DOHH2 (cell line): Measurements from ENCODE around the gene MAGI1.

Experiments used
- H3F3A ChIP-seq: fragments of 200-600 bp; sonication (generic), shearing (Covaris generic); 2 replicates; pipeline ENCODE4 v1.6.0; 2016; ENCODE audit warnings: antibody characterized with exemption, mild to moderate bottlenecking; ENCODE audit not compliant: control insufficient read depth, insufficient read depth
- H3K27ac ChIP-seq: fragments of 200-600 bp; sonication (generic); 2 replicates; pipeline ENCODE4 v1.5.1; 2014; ENCODE audit warnings: low read depth, mild to moderate bottlenecking, low read length, moderate library complexity
- H3K27me3 ChIP-seq: fragments of 200-600 bp; sonication (generic); 2 replicates; pipeline ENCODE4 v1.6.1; 2014; ENCODE audit warnings: mild to moderate bottlenecking, low read length, mixed read lengths; ENCODE audit not compliant: control insufficient read depth
- H3K36me3 ChIP-seq: fragments of 200-600 bp; sonication (generic); 2 replicates; pipeline ENCODE4 v1.6.1; 2014; ENCODE audit warnings: mild to moderate bottlenecking, low read length, moderate library complexity, mixed read lengths; ENCODE audit not compliant: control insufficient read depth
- H3K4me1 ChIP-seq: fragments of 200-600 bp; sonication (generic); 2 replicates; pipeline ENCODE4 v1.6.1; 2014; ENCODE audit warnings: mild to moderate bottlenecking, low read length, mixed read lengths; ENCODE audit not compliant: control insufficient read depth
- H3K4me2 ChIP-seq: fragments of 200-600 bp; sonication (generic); 2 replicates; pipeline ENCODE4 v1.6.0; 2014; ENCODE audit warnings: mild to moderate bottlenecking, low read length, moderate library complexity
- H3K4me3 ChIP-seq: fragments of 200-600 bp; sonication (generic); 2 replicates; pipeline ENCODE4 v1.5.1; 2014; ENCODE audit warnings: mild to moderate bottlenecking, low read length, mixed read lengths
- H3K79me2 ChIP-seq: fragments of 200-600 bp; sonication (generic); 2 replicates; pipeline ENCODE4 v1.6.1; 2014; ENCODE audit warnings: mild to moderate bottlenecking, low read length, mixed read lengths; ENCODE audit not compliant: control insufficient read depth
- H3K9me2 ChIP-seq: fragments of 200-600 bp; sonication (generic); replicated peaks from 2 replicates; pipeline ENCODE4 v1.6.1; 2014; ENCODE audit warnings: mild to moderate bottlenecking, low read length, mixed read lengths; ENCODE audit not compliant: control insufficient read depth
- H3K9me3 ChIP-seq: fragments of 200-600 bp; sonication (generic); 2 replicates; pipeline ENCODE4 v1.6.1; 2014; ENCODE audit warnings: antibody characterized with exemption, low read length, mixed read lengths; ENCODE audit not compliant: control insufficient read depth, insufficient read depth
- H4K20me1 ChIP-seq: fragments of 200-600 bp; sonication (generic); 2 replicates; pipeline ENCODE4 v1.6.0; 2014; ENCODE audit warnings: low read depth, mild to moderate bottlenecking, antibody characterized with exemption, low read length, moderate library complexity; ENCODE audit not compliant: control insufficient read depth, insufficient read depth
- EZH2phosphoT487 ChIP-seq: fragments of 200-600 bp; sonication (generic); IDR thresholded peaks from 2 replicates; pipeline ENCODE4 v1.6.1; 2017; ENCODE audit warnings: borderline replicate concordance, mild to moderate bottlenecking, antibody characterized with exemption, low read length, moderate library complexity, mixed read lengths
- TF ChIP-seq, protein P1 (sequence below): fragments of 200-600 bp; sonication (generic); IDR thresholded peaks from one replicate; pipeline ENCODE4 v1.5.1; 2014; ENCODE audit warnings: antibody characterized with exemption, mild to moderate bottlenecking, low read depth, low read length; ENCODE audit not compliant: poor library complexity, severe bottlenecking

MAGI1 gene

GRCh38 chr3:65376426-65376825 is 662.3 kb downstream of the MAGI1 start:
- TF ChIP-seq, protein P1, sequence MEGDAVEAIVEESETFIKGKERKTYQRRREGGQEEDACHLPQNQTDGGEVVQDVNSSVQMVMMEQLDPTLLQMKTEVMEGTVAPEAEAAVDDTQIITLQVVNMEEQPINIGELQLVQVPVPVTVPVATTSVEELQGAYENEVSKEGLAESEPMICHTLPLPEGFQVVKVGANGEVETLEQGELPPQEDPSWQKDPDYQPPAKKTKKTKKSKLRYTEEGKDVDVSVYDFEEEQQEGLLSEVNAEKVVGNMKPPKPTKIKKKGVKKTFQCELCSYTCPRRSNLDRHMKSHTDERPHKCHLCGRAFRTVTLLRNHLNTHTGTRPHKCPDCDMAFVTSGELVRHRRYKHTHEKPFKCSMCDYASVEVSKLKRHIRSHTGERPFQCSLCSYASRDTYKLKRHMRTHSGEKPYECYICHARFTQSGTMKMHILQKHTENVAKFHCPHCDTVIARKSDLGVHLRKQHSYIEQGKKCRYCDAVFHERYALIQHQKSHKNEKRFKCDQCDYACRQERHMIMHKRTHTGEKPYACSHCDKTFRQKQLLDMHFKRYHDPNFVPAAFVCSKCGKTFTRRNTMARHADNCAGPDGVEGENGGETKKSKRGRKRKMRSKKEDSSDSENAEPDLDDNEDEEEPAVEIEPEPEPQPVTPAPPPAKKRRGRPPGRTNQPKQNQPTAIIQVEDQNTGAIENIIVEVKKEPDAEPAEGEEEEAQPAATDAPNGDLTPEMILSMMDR, result no peak
- no peak for TF ChIP-seq EZH2phosphoT487
- H3F3A ChIP-seq, result no peaks in the 10 kb centered on the region

DNA sequence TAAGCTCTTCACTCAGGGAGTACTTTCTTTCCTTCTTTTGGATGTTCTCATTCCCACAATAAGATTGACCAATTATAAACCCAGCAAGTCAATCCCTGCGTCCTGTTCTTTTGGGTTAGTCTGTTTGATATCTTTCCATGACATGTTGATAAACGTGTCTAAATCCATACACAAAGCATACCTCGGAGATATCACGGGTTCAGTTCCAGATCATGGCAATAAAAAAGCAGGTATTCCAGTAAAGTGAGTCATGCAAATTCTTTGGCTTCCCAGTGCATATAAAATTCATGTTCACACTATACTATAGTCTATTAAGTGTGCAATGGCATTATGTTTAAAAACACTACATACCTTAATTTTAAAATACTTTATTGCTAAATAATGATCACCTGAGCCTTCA is 667.7 kb downstream of the MAGI1 start:
- Histone ChIP-seq H3K4me2 (no peak overlapping the region), H3K79me2 (no peaks in the 10 kb centered on the region), H3K4me1 (no peaks in the 10 kb centered on the region), H3F3A (no peaks in the 10 kb centered on the region), H3K27me3 (no peaks in the 10 kb centered on the region), H4K20me1 (no peaks in the 10 kb centered on the region), H3K27ac (no peak overlapping the region), H3K36me3 (no peaks in the 10 kb centered on the region), H3K4me3 (no peak overlapping the region), H3K9me2 (no peaks in the 10 kb centered on the region), H3K9me3 (no peaks in the 10 kb centered on the region; the same call in 1 of the 2 replicates)
- no peak for TF ChIP-seq EZH2phosphoT487
- TF ChIP-seq, protein P1, result no peak

More at GRCh38 chr3:65376426-65376825, 662.3 kb downstream of the MAGI1 start:
- no peaks in the 10 kb centered on the region for H3K9me2 ChIP-seq
- no peaks in the 10 kb centered on the region for H3K4me1 ChIP-seq
- H3K9me3 ChIP-seq, result no peaks in the 10 kb centered on the region
- H3K4me3 ChIP-seq, result no peak overlapping the region
- no peaks in the 10 kb centered on the region for H3K79me2 ChIP-seq
- H4K20me1 ChIP-seq, result no peaks in the 10 kb centered on the region
- no peak overlapping the region for H3K4me2 ChIP-seq
- H3K36me3 ChIP-seq, result no peaks in the 10 kb centered on the region
- no peaks in the 10 kb centered on the region for H3K27me3 ChIP-seq
- no peak overlapping the region for H3K27ac ChIP-seq

GRCh38 chr3:65368866-65369265 is 669.9 kb downstream of the MAGI1 start:
- H4K20me1 ChIP-seq, result no peaks in the 10 kb centered on the region
- no peak overlapping the region for H3K4me2 ChIP-seq
- no peaks in the 10 kb centered on the region for H3F3A ChIP-seq
- H3K79me2 ChIP-seq, result no peaks in the 10 kb centered on the region
- no peak overlapping the region for H3K4me3 ChIP-seq
- TF ChIP-seq, protein P1, result no peak
- no peak for TF ChIP-seq EZH2phosphoT487
- H3K4me1 ChIP-seq, result no peaks in the 10 kb centered on the region
- H3K27ac ChIP-seq, result no peak overlapping the region
- H3K36me3 ChIP-seq, result no peaks in the 10 kb centered on the region
- no peaks in the 10 kb centered on the region; the same call in 1 of the 2 replicates for H3K9me3 ChIP-seq
- H3K9me2 ChIP-seq, result no peaks in the 10 kb centered on the region
- no peaks in the 10 kb centered on the region for H3K27me3 ChIP-seq

DNA sequence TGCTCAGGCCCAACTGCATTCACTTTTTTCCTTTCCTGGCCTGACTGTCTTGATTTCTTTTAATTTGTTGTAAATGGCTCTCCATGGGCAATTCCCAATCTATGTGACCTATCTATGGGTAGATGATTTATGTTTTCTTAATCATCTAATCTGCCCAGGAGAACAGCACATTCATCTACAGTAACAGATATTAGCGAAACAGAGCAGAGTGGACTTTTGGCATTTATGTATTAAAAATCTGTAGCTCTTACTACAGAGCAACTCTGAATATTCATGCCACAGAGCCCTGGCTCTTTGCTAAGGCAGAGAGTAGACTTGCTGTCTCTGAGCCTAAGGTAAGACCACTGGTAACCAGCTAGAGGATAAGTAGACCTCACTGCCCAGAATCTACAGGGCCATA is 676.0 kb downstream of the MAGI1 start:
- H4K20me1 ChIP-seq, result no peaks in the 10 kb centered on the region
- H3K4me2 ChIP-seq, result no peak overlapping the region
- H3K27me3 ChIP-seq, result no peaks in the 10 kb centered on the region
- no peaks in the 10 kb centered on the region for H3K79me2 ChIP-seq
- H3K36me3 ChIP-seq, result no peaks in the 10 kb centered on the region
- no peaks in the 10 kb centered on the region for H3K9me2 ChIP-seq
- no peaks in the 10 kb centered on the region for H3K4me1 ChIP-seq
- no peak overlapping the region for H3K4me3 ChIP-seq
- TF ChIP-seq, protein P1, result no peak
- no peak for TF ChIP-seq EZH2phosphoT487
- H3K9me3 ChIP-seq, result no peaks in the 10 kb centered on the region; the same call in 1 of the 2 replicates
- H3K27ac ChIP-seq, result no peak overlapping the region
- no peaks in the 10 kb centered on the region for H3F3A ChIP-seq
